ENCODE measurements around the gene CFAP99.
A peak's percentile ranks its signal among the peaks of the same experiment; 100 is the strongest.

CFAP99 gene

GRCh38 chr4:2432004-2432403 is 13.2 kb downstream of the CFAP99 start:
- DNase-seq, result no peak

DNA sequence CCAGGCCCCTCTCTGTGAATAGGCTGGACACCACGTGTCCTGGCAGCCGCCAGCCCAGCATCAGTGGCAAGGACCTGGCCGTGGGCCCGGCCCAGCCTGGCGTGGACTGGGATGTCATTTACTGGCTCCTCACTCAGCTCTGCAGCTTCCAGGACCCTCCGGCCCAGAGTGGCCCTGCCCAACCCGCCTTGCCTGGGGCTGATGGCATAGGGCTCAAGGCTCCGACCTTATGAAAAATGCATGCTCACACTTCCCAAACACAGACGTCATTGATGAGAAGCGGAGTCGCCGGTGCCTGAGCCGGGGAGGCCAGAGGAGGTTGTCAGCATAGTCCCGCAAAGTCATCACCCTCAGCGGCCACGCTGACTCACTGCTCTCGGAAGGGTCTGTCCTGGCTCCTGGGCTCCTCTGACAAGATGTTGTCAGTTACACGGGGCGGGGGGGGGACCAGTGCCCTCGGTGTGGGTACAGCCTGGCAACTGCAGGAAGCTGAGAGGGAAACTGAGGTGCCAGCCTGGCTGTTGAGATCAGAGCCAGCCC is 14.3 kb downstream of the CFAP99 start:
- DNase-seq, result no peak

- no peak for DNase-seq
Observed at GRCh38 chr4:2433609-2434350, 15.0 kb downstream of the CFAP99 start.

- DNase-seq, result no peak
Observed at GRCh38 chr4:2434420-2434819, 15.7 kb downstream of the CFAP99 start.

DNA sequence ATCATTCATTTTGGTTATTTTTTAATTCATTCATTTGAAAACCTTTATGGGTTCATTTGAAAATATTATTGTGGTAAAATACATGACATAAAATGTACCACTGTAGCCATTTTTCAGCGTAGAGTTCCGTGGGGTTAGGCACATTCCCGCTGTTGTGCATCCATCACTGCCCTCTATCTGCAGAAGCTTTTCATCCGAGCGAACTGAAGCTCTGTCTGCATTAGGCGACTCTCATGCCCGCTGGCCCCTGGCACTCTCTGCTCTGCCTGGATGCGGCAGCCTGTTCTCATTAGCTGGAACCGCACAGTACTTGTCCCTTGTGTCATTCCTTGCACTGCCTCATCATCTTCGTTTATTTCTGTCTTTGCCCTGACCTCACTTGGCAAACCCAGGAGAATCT is 17.5 kb downstream of the CFAP99 start:
- no peak for DNase-seq

- no peak for DNase-seq
Observed at GRCh38 chr4:2436761-2437474, 18.2 kb downstream of the CFAP99 start.

- no peak for DNase-seq
Observed at GRCh38 chr4:2437475-2438215, 18.9 kb downstream of the CFAP99 start.

- DNase-seq, result no peak
Observed at GRCh38 chr4:2438822-2439718, 20.3 kb downstream of the CFAP99 start.

- DNase-seq, result peak; percentile 52
Observed at GRCh38 chr4:2441393-2442174, 22.8 kb downstream of the CFAP99 start.

DNA sequence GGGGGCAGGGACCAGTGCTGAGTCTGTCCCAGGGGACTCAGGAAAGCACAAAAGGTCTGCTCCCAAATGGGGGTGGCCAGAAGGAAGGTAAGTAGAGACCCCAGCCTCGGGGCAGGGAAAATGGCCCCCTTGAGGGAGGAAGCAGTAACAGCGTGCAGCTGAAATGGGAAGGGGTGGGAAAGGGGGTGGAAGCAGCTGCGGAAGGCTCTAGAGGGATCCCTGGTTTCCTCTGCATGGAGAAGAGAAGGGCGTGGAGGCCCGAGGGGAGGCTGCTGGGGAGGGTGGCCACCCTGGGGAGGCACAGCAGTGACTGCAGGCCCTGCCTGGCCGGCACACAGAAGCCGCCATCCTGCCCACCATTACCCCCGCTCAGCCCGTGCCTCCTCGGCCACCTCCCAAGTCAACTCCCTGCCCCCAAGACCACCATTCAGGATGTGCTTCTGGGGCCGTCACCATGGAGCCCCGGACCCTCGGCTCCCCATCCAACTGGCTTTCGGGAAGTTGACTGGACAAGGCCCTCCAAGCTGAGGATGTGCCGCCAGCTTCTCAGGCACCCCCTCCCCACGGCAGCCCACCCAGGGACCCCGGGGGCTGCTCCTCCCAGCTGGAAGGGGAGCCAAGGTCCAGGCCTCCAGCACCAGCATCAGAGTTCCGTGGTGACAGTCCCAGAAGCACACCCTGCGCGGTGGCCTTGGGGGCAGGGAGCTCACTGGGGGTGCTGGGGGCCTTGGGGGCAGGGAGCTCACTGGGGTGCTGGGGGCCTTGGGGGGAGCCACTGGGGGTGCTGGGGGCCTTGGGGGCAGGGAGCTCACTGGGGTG is 23.6 kb downstream of the CFAP99 start:
- DNase-seq, result no peak

- no peak for DNase-seq
Observed at GRCh38 chr4:2443061-2443730, 24.4 kb downstream of the CFAP99 start.

- no peak for DNase-seq
Observed at GRCh38 chr4:2443956-2444740, 25.4 kb downstream of the CFAP99 start.

DNA sequence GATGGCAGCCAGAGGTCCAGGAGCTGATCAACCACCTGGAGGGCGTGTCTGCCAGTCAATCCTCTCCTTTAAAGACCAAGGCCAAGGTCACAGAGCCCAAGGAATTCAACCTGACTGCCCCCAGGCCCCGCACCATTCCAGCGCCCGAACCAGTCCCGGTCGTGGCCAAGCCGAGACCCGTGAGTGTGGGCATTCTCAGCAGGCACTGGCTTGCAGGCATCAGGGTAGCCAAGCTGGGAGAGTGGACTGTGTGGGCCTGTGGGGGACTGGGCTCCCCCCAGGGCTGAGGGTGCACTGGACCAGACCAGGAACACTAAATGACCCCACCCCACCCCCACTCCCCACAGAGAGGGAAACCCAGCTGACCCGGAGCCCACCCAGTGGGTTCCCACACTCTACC is 26.4 kb downstream of the CFAP99 start:
- DNase-seq, result no peak

GRCh38 chr4:2445571-2445970 is 26.8 kb downstream of the CFAP99 start:
- DNase-seq, result no peak

- no peak for DNase-seq
Observed at GRCh38 chr4:2446656-2447564, 28.2 kb downstream of the CFAP99 start.

- DNase-seq, result no peak
Observed at GRCh38 chr4:2448589-2448988, 29.8 kb downstream of the CFAP99 start.

- DNase-seq, result no peak
Observed at GRCh38 chr4:2449051-2449450, 30.3 kb downstream of the CFAP99 start.
